Tibial nerve (tissue), 4 donors: ENCODE data around the gene TXLNG.

Experiments
- EP300 ChIP-seq, 2 donors: sonication (generic); formaldehyde crosslinking; IDR thresholded peaks; one replicate each; pipeline ENCODE4 v1.6.1; 2017; ENCODE audit warnings: antibody characterized with exemption in 2 of 2, mild to moderate bottlenecking in 1 of 2
- POLR2A ChIP-seq, 2 donors: fragments of 450-650 bp; IDR thresholded peaks; one replicate each; pipeline ENCODE4 v1.6.1; 2017; ENCODE audit warnings: antibody characterized with exemption in 2 of 2, mild to moderate bottlenecking in 2 of 2, moderate library complexity in 2 of 2
- TF ChIP-seq, protein P1 (sequence below), 5 experiments: fragments of 200-600 bp in 3 of 5; fragments of 450-650 bp in 2 of 5; sonication (generic) in 3 of 5; IDR thresholded peaks; one replicate each; pipeline ENCODE4 v1.5.1; 2016 to 2019; ENCODE audit warnings: antibody characterized with exemption in 5 of 5, mild to moderate bottlenecking in 3 of 5, moderate library complexity in 2 of 5

DNA sequence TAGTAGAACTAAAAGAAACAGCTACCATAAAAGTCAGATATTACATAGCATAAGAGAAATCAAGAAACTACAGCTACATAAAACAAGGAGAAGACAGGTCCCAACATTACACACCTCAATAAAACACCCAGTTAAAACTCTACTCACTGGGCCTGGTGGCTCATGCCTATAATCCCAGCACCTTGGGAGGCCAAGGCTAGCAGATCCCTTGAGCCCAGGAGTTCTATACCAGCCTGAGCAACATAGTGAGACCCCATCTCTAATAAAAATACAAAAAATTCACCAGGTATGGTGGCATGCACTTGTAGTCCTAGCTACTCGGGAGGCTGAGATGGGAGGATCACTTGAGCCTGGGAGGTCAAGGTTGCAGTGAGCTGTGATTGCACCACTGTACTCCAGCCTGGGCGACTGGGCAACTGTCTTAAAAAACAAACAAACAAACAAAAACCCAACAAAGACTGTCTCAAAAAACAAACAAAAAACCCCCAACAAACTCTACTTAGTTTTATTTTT lies 15.2 kb upstream of the TXLNG start:
- TF ChIP-seq, protein P1, sequence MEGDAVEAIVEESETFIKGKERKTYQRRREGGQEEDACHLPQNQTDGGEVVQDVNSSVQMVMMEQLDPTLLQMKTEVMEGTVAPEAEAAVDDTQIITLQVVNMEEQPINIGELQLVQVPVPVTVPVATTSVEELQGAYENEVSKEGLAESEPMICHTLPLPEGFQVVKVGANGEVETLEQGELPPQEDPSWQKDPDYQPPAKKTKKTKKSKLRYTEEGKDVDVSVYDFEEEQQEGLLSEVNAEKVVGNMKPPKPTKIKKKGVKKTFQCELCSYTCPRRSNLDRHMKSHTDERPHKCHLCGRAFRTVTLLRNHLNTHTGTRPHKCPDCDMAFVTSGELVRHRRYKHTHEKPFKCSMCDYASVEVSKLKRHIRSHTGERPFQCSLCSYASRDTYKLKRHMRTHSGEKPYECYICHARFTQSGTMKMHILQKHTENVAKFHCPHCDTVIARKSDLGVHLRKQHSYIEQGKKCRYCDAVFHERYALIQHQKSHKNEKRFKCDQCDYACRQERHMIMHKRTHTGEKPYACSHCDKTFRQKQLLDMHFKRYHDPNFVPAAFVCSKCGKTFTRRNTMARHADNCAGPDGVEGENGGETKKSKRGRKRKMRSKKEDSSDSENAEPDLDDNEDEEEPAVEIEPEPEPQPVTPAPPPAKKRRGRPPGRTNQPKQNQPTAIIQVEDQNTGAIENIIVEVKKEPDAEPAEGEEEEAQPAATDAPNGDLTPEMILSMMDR (IDR thresholded peaks at IDR 0.05) = no peak
- TF ChIP-seq POLR2A (IDR thresholded peaks at IDR 0.05) = no peak
- no peak for TF ChIP-seq EP300 (IDR thresholded peaks at IDR 0.05)
